NCI-H146 (cell line): ENCODE results near the gene BSPRY.
"Not testable (repeated sequence)": the region's sequence is repeated elsewhere in the genome, so short reads cannot be mapped to it uniquely, and the experiment has no call there.

ENCODE experiments used
- DNase-seq: peaks from one replicate; lab custom pipeline; 2025; lab: John Stamatoyannopoulos, UW

Gene BSPRY

GRCh38 chr9:113341712-113342410 is 7.5 kb upstream of the BSPRY start:
- DNase-seq, result no peak

- DNase-seq, result peak; percentile 56
Measured at GRCh38 chr9:113343732-113344231, 5.6 kb upstream of the BSPRY start.

- DNase-seq, result no peak
Measured at GRCh38 chr9:113345190-113345589, 4.2 kb upstream of the BSPRY start.

- DNase-seq, result no peak
Measured at GRCh38 chr9:113345671-113346070, 3.7 kb upstream of the BSPRY start.

GRCh38 chr9:113348437-113348836 is 904 bp upstream of the BSPRY start:
- DNase-seq, result no peak

GRCh38 chr9:113349066-113349444 is 286 bp upstream of the BSPRY start:
- DNase-seq, result no peak

- peak; percentile 19 for DNase-seq
Measured at GRCh38 chr9:113350107-113350661, 843 bp downstream of the BSPRY start.

GRCh38 chr9:113350937-113351336 is 1.6 kb downstream of the BSPRY start:
- no peak for DNase-seq

GRCh38 chr9:113352006-113352405 is 2.7 kb downstream of the BSPRY start:
- DNase-seq, result no peak

- DNase-seq, result no peak
Measured at GRCh38 chr9:113352411-113352810, 3.1 kb downstream of the BSPRY start.

GRCh38 chr9:113355040-113355596 is 5.8 kb downstream of the BSPRY start:
- DNase-seq, result no peak

GRCh38 chr9:113356686-113357292 is 7.4 kb downstream of the BSPRY start:
- DNase-seq, result no peak

GRCh38 chr9:113359385-113359784 is 10.0 kb downstream of the BSPRY start:
- DNase-seq, result no peak

- DNase-seq, result no peak
Measured at GRCh38 chr9:113360242-113360842, 11.0 kb downstream of the BSPRY start.

GRCh38 chr9:113361304-113362018 is 12.1 kb downstream of the BSPRY start:
- no peak for DNase-seq

GRCh38 chr9:113363336-113363735 is 14.0 kb downstream of the BSPRY start:
- DNase-seq, result no peak

GRCh38 chr9:113364951-113365350 is 15.6 kb downstream of the BSPRY start:
- no peak for DNase-seq

- DNase-seq, result not testable (repeated sequence)
Measured at GRCh38 chr9:113365652-113366051, 16.3 kb downstream of the BSPRY start.

GRCh38 chr9:113368348-113368981 is 19.1 kb downstream of the BSPRY start:
- no peak for DNase-seq

GRCh38 chr9:113368982-113369854 is 19.9 kb downstream of the BSPRY start:
- no peak for DNase-seq

GRCh38 chr9:113369855-113370140 is 20.5 kb downstream of the BSPRY start:
- no peak for DNase-seq
